ENCODE data around the gene DGKB. TPM values are rescaled to one million over a fixed set of nuclear protein-coding genes. Genes with fewer than 3 reads are reported as not detected.
A peak's percentile ranks its signal among the peaks of the same experiment; 100 is the strongest.

Gene DGKB
- total RNA-seq, 1 donor: 0.36 TPM

DNA sequence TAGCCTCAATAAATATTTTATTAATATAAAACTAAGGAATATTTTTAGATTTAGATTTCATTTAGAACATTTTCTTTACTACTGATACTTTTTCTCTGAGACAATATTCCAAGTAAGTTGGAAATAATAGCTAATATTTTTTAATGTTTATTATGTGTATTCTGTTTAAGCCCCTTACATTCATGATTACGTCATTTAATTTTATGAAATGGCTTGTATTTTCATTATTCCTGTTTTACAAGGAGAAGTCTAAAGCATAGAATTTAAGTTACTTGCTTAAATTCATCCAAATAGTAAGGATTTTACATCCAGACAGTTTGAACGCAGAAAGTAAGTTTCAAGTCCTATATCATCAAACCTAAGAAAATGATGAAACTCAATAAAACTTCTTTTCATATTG lies 6.1 kb downstream of the DGKB start:
- H3K4me3 ChIP-seq (ENCODE audit: low read depth, low read length): no peak overlapping the region
- no peak for TF ChIP-seq CTCF (IDR thresholded peaks at IDR 0.05; ENCODE audit: insufficient read depth, low read length)
- no peak for DNase-seq (ENCODE audit: low read depth)

- DNase-seq (ENCODE audit: low read depth): no peak
- TF ChIP-seq CTCF (IDR thresholded peaks at IDR 0.05; ENCODE audit: insufficient read depth, low read length): no peak
- no peak overlapping the region for H3K4me3 ChIP-seq (ENCODE audit: low read depth, low read length)
Measured at GRCh38 chr7:14894826-14895225, 7.7 kb downstream of the DGKB start.

DNA sequence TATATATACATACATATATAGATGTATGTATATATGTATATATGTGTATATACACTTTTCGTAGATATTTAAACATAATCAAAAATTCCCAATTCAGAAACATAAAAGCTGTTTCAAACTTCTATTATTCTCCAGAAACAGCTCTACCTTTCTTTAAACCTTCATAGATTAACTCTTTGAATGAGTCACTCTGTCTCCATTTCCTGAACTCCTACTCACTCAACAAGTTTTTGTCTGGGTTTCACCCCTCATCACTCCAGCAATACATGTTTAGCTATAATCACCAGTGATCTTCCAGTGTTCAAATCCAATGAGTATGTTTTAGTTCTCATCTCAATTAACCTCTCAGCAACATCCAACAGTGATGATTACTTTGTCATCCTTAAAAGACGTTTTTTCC lies 9.6 kb downstream of the DGKB start:
- TF ChIP-seq CTCF (IDR thresholded peaks at IDR 0.05; ENCODE audit: insufficient read depth, low read length): no peak
- DNase-seq (ENCODE audit: low read depth): no peak
- H3K4me3 ChIP-seq (ENCODE audit: low read depth, low read length): no peak overlapping the region

DNA sequence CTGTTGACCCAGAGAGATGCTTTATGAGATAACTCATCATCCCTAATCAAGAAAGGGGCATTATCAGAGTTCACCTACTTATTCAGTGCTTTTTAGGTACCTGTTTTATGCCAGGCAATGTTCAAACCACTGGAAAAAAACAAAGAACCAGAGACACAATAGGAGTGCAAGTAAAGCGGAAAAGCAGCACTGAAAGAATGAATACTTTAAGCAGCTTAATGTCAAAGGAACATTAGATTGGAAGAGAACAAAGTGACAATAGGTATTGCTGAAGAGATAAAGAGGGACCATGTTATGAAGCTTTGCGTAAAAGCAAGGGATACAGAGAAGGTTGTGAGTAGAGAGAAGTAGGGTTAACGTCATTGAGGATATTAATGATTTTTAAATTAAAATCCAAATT lies 11.3 kb downstream of the DGKB start:
- H3K4me3 ChIP-seq (ENCODE audit: low read depth, low read length): no peak overlapping the region
- DNase-seq (ENCODE audit: low read depth): no peak
- TF ChIP-seq CTCF (IDR thresholded peaks at IDR 0.05; ENCODE audit: insufficient read depth, low read length): no peak

- DNase-seq (ENCODE audit: low read depth): peak; percentile 64
- no peak for TF ChIP-seq CTCF (IDR thresholded peaks at IDR 0.05; ENCODE audit: insufficient read depth, low read length)
- H3K4me3 ChIP-seq (ENCODE audit: low read depth, low read length): no peak overlapping the region
Measured at GRCh38 chr7:14888962-14889361, 13.6 kb downstream of the DGKB start.

- DNase-seq (ENCODE audit: low read depth): no peak
- H3K4me3 ChIP-seq (ENCODE audit: low read depth, low read length): no peak overlapping the region
- no peak for TF ChIP-seq CTCF (IDR thresholded peaks at IDR 0.05; ENCODE audit: insufficient read depth, low read length)
Measured at GRCh38 chr7:14886533-14886932, 16.0 kb downstream of the DGKB start.

- TF ChIP-seq CTCF (IDR thresholded peaks at IDR 0.05; ENCODE audit: insufficient read depth, low read length): no peak
- DNase-seq (ENCODE audit: low read depth): no peak
- H3K4me3 ChIP-seq (ENCODE audit: low read depth, low read length): no peak overlapping the region
Measured at GRCh38 chr7:14875941-14876587, 26.5 kb downstream of the DGKB start.

Measured in fibroblast of the aortic adventitia (primary cell).